CMK (cell line): ENCODE measurements around the gene PDGFA.

Experiments
- DNase-seq: peaks from one replicate; pipeline ENCODE4 v3.0.0-alpha.2; 2010; ENCODE audit warnings: low read depth

PDGFA gene

DNA sequence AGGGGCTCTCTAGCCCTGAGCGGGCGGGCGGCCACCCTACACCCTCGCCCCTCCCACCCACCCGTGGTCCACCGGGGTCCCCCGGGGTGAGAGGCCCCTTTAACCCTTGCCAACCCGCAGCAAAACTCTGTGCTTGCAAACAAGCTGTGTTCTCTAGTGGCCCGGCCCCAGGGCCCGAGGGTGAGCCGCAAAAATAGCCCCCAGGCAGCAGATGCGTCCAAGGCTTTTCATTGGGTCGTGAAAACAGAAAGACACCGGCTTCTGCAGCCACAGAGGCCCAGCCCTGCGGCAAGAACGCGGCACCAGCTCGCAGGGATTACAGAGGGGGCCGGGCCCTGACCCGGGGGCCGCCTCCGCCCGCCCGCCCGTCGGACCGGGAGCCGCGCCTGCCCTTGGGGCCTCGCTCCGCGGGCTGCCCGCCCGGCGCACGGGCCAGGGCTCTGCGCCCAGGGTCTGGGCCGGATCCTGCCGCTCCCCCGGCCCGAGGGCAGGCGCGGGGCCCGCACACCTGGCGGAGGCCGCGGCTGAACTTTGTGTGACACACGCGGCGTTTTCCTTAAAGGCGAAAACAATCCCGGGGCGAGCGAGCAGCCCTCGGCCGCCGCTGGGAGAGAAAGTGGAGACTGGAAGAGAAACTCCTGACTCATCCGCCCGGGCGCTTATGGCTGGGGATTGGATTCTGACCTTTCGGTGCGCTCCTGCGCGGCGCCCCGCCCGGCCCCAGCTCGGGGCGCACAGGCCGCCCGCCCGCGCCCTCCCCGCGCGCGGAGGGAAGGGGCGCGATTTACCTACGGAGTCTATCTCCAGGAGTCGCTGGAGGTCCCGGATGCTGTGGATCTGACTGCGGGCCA lies 2.8 kb downstream of the PDGFA start:
- no peak for DNase-seq

DNA sequence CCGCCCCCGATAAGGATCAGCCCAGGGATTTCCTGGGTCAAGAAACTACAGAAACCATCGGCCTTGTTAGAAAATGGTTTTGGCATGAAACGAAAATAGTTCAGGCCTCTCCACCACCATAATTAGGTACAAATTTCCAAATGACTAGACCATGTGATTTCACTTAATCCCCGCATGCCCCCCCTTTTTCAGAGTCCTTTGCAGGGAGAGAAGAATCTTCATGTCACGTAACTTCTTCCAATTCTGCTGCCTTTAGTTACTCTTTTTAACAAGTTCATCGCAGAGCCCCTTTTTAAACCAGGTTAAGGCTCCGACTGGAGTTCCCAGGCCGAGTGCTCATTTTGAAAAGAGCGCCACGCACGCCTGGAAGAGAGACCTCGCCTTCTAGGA lies 3.4 kb downstream of the PDGFA start:
- DNase-seq = no peak

DNA sequence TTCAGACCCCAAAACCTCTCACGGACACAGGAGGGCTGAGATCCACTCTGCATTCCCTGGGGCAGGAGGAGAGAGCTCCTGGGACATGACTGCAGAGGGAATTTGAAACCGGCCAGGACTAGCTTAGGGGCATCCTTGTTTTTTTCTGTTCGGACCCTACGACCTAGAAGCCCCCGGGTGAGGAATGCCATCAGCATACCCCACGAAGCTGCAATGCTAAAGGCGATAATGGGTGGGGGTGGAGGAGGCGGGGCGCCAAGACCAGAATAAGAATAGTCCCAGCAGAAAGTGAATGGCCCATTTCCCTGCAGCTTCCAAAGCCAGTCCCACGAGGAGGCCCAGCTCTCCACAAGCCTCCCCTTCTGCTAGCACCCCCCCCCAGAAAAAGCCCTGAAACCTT lies 4.0 kb downstream of the PDGFA start:
- no peak for DNase-seq

DNA sequence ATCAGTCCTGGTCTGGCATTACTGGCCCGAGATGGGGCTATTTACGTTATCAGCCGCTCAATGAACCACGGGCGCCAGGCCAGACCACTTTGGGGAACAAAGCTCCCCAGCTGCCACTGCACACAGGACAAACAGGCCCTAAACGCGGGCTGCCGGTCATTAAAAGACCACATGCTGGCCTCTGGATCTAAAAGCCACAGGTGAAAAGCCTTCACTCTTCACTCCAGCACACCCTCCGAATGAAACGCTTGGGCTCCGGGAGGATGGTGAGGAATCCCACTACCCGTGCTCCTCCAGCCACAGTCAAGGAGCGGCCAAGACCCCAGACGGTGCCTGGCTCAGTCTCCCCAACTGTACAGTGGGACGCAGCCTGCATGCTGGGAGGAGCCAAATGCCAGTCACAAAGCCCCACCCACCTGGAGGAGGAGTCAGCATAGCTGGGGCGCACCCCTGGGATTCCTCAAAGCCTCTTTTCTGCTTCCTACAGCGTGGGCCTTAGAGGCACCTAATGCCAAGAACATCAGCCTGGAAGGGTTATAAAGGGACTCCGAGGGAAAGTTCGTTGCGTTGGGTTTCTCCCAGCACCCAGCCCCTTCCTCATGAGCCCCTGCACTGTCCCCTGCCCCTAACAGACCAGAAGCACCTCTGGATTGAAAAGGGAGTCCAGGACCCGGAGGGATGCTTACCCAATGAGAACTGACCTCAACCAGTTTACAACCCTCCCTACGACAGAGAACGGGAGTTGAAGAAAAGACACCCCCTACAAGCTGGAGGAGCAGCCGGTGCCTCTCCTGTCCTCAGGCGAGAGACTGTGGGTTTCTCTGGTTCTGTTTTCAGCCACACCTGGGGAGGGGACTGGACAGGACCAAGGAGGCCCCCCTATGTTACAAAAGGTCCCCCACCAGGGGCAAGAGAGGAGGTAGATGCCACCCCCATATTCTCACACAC lies 4.7 kb downstream of the PDGFA start:
- no peak for DNase-seq

DNA sequence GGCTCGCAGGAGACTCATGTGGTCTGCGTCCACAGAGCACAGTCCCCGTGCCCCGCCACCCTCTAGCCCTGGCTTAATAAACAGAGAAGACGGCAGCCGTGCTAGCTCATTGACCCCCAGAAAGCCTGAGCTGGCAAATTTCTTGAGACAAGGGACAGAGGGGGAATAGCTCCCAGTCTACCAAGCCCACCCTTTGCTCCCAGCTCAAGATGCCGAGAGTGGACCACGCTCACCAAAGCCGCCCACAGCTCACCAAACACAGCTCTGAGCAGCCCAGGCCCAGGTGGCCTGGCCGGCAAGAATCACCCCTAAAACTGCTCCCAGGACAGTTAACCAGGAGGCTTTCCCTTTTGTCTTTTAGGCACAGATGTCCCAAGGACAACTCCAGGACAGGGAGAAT lies 5.4 kb downstream of the PDGFA start:
- no peak for DNase-seq

DNA sequence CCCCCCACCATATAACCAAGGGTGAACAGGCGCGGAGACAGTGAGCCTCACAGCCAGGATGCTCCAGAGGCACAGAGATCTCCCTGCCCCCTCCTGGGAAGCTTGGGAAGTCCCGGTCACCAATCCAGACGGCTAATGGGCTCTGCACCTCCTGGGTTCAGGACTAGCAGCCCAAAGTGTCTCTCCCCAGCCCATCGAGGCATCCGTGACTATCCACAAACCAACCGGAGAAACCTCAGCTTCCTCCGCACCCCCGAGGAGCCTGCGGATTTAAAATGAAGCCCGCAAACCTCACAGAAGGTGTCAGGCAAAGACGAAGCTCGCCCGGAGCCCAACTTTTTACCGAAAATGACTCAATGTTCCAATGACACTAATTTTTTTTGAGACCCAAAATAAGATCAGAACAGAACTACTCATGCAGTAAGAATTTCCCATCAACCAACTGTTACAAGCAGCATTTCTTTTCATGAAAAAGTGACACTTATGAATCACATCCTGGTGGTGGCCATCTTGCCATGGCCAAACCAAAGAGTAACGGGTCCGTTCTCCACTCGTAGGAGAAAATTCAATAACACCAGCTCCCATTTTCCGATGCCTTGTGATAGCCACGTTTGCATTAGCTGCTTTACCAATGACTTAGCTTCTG lies 6.0 kb downstream of the PDGFA start:
- DNase-seq = no peak

DNA sequence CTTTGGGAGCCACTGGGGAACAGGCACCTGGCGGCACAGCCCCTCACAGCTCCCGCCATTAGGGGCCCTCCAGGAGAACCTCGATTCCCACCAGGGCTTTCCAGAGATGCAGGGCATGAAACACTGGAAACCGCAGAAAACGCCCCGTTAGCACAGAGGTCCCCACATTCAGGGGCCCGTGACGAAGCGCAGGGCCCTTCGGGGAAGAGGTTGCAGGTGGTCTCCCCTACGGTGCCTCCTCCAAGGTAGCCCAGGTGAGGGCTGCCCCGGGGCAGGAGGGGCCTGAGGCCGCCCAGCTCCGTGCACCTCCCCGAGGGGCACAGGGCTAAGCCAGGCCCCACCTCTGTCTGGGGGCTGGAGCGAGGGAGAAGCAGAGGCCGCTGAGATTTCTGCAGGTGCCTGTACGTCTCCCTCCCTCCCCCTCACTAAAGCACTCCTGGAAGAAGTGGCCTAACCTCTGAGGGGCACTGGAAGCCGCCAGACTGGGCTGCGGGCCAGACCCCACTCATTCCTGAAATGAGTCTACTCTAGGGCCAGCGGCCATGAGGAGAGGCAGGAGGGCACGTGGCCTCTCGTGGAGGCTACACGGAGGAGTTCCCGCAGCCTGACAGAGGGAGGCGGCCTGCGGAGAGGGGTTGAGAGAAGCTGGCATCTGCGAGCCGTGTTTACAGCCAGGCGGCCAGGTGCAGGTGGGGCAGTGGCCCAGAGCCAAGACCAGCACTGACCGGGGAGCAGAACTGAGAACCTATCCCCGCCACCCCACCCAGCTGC lies 6.9 kb downstream of the PDGFA start:
- no peak for DNase-seq

DNA sequence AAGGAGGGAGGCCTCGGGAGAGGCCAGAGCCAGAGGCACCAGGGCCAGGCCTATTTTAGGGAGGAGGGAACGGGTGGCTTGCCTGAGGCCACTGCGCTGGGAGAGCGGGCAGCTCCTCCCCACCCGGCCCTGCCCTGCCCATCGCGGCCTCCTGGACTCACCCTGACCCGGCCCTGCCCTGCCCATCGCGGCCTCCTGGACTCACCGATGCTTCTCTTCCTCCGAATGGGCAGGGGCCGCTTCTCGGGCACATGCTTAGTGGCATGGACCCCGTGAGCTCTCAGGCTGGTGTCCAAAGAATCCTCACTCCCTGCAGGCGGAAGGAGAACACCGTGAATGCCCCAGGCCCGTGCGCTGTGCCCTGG lies 7.5 kb downstream of the PDGFA start:
- DNase-seq = no peak

DNA sequence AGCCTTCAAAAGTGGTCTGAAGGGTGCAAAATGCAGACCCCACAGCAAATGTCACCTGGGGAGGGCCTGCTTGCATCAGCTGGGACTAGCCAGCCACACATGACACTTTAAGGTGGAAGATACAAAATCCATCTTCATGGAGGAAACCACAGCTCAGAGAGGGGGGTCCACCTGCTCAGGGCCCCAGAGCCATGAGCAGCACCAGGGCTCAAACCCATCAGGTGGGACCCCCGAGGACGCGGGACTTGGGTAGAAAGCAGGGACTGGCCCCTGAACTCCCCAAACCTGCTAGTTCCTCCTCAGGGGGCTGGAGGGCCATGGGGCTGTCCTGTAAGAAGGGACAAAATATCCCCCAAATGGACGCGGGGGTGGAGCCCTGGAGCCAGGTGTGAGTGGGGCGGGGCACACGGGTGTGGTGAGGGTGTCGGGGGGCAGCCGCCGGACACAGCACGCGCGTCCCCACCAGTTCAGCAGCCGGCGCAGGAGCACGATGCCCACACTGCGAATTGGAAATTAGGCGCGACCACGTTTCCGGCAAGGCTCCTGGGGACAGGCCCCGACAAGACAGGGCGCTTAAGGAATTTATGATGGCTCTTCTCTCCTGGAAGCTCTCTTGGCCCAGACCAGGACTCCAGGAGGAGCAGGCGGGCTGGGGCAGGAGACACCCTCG lies 8.0 kb downstream of the PDGFA start:
- no peak for DNase-seq

DNA sequence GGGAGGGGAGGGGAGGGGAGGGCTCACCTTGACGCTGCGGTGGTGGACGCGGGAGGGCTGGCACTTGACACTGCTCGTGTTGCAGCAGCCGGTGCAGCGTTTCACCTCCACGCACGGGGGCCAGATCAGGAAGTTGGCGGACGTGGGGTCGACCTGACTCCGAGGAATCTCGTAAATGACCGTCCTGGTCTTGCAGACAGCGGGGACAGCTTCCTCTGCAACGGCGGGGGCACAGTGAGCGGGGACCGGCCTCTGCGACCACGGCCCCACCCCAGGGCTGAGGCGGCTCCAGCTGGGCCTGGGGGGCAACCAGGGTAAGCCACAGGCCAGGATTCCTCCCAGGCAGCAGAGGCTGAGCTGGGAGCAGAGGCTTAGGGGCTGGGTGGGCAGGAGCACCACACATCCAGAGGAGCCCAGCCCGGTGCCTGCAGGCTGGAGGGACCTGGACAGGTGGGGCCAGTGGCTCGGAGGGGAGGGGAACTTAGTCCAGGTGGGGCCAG lies 8.8 kb downstream of the PDGFA start:
- no peak for DNase-seq

DNA sequence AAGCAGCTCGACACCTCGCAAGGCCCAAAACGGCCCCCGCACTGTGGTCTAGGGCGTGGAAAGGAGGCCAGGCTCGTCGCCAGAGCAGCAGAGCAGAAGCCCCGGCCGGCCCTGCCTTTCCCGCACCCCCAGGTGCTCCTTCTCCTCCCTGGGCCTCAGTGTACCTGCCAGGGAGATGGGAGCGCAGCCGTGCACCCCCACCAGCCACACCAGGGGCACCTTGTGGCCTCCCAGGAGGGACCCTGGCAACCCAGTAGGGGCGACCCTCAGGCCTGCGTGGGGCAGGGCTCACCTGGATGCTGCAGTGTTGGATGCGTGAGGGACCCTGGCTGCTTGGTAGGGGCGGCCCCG lies 9.5 kb downstream of the PDGFA start:
- DNase-seq = no peak

DNA sequence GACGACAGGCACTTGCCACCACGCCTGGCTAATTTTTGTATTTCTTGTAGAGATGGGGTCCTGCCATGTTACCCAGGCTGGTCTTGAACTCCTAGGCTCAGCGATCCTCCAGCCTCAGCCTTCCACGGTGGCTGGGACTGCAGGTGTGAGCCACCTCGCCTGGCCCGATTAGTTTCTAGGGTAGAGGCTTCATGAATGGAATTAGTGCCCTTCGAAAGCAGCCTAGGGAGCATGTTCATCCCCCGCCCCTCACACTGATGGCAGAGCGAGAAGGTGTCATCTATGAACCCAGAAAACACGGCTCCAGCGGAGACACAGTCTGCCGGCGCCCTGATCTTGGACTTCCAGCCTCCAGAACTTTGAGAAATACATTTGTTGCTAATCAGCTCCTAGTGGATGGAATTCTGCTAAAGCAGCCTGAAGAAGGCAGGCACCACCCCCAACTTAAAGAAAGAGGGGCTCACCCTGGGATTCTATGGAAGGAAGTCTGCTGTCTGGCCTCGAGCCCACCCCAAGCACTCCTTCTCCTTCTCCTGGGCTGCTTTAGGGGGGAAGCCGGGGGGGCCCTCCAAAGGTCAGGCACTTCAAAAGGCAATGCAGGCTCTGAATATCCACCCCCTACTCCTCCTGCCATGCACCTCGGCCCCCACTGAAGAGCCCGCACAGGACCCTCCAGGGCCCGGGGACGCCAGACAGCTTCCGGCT lies 10.1 kb downstream of the PDGFA start:
- no peak for DNase-seq

DNA sequence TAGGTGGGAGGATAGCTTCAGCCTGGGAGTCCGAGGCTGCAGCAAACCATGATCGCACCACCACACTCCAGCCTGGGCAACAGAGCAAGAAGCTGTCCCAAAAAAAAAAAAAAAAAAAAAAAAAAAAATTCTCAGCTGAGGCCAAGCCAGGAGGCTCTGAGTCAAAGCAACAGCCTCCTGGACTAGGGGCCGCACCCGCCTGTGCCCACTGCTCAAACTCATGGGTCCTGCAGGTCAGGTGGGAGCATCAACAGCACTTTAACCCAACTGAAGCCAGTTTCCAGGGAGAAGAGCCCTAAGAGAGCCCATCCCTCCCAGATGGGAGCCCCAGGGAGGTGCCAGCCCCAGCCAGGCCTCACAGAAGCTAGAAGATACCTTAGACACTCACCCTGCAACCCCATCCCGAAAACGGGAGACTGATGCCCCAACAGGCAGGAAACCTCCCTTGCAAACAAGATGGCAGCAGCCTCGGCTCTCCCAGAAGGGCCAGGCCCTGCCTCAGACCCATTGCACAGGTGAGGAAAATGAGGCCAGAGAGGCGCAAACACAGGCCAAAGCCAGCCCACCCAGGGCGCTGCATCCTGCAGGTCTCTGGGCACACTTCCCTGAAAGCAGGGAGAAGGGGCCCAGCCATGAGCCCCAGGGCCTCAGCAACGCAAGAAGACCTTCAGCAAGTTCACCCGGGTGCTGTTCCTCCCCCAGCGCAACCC lies 11.0 kb downstream of the PDGFA start:
- DNase-seq = no peak

DNA sequence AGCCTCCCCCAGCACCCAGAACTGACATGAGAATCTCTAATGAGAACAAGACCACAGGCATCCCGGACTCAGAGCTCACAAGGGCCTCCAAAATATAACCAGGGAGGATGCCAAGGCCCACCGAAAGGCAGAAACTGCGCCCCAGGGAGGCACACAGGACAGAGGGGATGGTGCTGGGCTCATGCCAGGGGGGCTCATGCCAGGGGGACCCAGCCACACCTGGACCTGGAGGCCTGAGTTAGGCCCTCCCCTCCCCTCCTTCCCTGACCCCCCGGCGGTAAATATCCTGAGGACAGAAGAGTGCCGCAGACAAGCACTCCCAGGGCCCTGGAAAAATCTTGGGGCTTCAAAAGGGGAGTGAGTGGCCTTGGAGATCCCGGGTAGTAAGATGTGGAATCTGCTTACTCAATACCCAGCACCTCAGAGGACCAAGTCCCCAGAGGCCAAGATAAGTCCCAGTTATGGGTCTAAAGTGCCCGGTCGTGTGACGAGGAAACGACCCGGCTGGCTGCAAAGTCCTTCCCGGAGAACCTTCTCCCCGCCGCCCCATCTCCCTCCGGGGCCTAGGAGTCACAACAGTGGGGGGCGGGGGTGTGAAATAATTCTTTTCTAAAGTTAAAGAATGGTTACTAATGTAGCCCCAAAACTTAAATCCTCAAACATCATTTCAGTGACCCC lies 11.9 kb downstream of the PDGFA start:
- DNase-seq = no peak

DNA sequence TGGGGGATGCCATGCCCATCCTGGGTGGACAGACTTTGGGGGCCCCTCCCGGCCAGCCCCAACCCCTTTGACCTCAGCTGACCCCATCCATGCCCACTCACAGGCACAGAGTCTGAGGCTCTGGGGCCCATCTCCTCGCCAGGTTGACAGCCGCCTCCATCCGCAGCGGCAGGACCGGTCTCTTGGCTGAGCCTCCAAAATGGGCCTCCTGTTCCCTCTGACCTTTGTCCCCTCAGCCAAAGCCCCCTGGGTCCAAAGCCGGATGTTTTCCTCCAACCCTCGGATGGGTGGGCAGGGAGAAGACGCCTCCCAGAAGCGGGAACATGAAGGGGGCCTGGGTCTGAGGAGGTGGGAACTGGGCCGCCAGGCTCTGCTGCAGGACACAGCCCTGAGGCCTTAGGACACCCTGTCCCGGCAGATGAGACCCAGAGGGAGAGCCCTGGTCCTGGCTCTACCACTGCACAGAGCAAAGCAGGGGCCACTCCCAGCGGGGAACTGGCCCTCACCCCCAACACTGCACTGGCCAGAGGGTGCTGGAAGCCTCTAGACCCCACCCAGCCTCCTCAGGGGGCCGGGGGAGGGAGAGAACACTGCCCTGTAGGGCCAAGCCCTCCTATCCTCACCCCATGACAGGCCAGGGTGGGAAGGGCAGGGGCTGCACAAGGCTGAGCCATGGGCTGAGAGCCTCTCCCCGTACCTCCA lies 12.6 kb downstream of the PDGFA start:
- DNase-seq = no peak

DNA sequence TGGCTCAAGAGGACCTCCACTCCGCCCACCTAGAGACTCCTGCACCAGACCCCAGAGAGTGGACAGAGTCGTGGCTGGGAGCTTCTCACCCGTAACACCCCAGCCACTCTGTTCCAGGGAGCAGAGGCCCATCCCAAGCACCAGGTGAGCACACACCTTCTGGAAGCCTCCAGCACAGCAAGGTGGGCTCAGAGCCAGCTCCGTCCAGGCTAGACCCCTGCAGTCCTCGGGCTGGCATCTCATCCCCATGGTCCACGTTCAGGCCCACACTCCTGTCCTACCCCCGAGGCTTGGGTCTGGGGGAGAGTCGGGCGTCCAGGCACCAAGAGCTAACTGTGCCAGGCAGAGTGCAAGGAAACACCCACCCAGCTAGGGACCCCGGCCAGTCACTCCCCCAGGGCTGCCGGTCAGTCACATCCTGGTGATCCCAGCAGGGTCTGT lies 13.2 kb downstream of the PDGFA start:
- no peak for DNase-seq

DNA sequence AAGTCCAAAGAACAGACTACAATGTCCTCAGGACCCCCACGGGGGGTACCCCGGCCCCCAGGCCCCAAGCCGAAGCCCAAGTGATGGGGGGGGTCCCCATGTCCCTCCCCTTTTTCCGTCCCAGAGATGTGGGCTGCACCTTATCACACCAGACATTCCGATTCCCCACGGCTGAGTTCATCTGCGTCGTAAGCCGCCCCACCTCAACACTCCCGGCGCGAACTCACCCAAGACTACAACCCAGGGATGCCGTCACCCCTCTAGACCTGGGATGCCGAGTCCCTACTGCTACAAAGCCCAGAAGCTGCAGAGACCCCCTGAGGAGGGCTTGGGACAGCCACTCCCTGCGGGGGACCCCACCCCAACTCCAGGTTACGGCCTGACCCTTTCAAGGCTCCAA lies 14.5 kb downstream of the PDGFA start:
- no peak for DNase-seq

DNA sequence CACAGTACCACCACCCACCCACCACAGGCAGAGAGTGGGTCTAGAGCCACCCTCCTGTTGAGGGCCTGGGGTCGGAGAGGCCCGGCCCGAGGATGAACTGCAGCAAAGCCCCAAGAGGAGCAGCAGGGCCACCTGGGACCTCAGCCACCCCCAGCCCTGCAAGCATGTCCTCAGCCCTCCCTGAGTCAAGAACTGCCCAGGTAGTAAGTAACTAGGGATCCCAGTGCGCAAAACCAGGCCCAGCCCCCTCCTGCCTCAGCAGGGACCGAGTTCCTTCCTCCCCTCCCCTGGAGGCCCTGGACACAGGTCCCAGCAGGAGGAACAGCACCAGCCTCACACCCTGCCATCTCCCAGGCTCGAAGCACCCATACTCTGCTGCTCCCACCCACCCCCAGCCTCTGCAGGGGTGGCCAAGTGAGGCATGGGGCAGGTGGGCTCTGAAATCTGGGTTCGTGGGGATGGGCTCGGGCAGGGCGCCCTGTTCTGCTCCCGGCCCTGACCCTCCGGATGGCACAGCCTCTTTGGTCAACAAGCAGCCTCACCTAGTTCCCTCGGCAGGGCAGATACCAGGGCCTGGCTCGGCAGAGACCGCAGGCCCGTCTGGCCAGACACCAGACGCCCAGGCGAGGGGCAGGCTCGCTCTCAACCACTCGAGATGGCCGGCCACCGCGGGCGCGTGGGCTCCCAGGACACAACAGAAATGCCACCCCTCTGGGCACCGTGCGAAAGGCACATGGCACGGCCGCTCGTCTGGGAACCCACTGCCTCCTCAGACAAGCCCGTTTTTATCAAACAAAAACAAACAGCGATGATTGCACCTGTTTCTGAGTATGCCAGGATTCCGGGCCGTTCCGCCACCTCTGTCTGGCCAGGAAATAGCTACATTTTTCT lies 15.2 kb downstream of the PDGFA start:
- no peak for DNase-seq
